Measurements from ENCODE around the gene KYNU.

- no peak for TF ChIP-seq POLR2AphosphoS5 (IDR thresholded peaks at IDR 0.05; ENCODE audit: low read depth, low read length)
- no peak for TF ChIP-seq POLR2A (IDR thresholded peaks at IDR 0.05; ENCODE audit: low read depth, low read length)
- TF ChIP-seq TAF1 (IDR thresholded peaks at IDR 0.05; ENCODE audit: low read depth, low read length), result no peak
These were observed 49.0 kb downstream of the KYNU start for GRCh38 chr2:142926445-142926844.

All from GM12891 (cell line).